LHCN-M2 (cell line): Measurements from ENCODE around the gene ZNF512B. TPM values are rescaled to one million over a fixed set of nuclear protein-coding genes. Genes with fewer than 3 reads are reported as not detected.
"Not testable (repeated sequence)": the region's sequence is repeated elsewhere in the genome, so short reads cannot be mapped to it uniquely, and the experiment has no call there.

Experiments
- DNase-seq: peaks from one replicate; pipeline ENCODE4 v3.0.0-alpha.2; 2012; ENCODE audit warnings: low read depth
- total RNA-seq: library from RNA; depleted of rRNA; stranded (reverse); fragments of >200 nt; gene quantifications from 2 replicates; pipeline ENCODE4 v1.2.3, GENCODE V29; 2014

Gene ZNF512B
- total RNA-seq, 1 experiment from 2014 or later: 13.2 TPM

GRCh38 chr20:63963784-63964301 is 5.9 kb downstream of the ZNF512B start:
- DNase-seq: no peak

- no peak for DNase-seq
Measured at GRCh38 chr20:63963348-63963741, 6.4 kb downstream of the ZNF512B start.

- no peak for DNase-seq
Measured at GRCh38 chr20:63962426-63963347, 7.0 kb downstream of the ZNF512B start.

GRCh38 chr20:63961664-63962425 is 7.9 kb downstream of the ZNF512B start:
- no peak for DNase-seq

GRCh38 chr20:63960654-63961621 is 8.8 kb downstream of the ZNF512B start:
- DNase-seq: not testable (repeated sequence)

GRCh38 chr20:63959699-63960075 is 10.0 kb downstream of the ZNF512B start:
- no peak for DNase-seq

- DNase-seq: no peak
Measured at GRCh38 chr20:63958964-63959698, 10.6 kb downstream of the ZNF512B start.

- DNase-seq: no peak
Measured at GRCh38 chr20:63958471-63958870, 11.3 kb downstream of the ZNF512B start.

- DNase-seq: no peak
Measured at GRCh38 chr20:63957690-63958441, 11.9 kb downstream of the ZNF512B start.

- DNase-seq: peak; percentile 70
Measured at GRCh38 chr20:63957004-63957689, 12.6 kb downstream of the ZNF512B start.

- no peak for DNase-seq
Measured at GRCh38 chr20:63956664-63957003, 13.1 kb downstream of the ZNF512B start.

- peak; percentile 83 for DNase-seq
Measured at GRCh38 chr20:63955827-63956663, 13.7 kb downstream of the ZNF512B start, which contains the start of gene UCKL1. UCKL1 (minus strand) TSS chr20:63956416; CDS start chr20:63956372, 44 bp downstream.

- peak; percentile 39 for DNase-seq
Measured at GRCh38 chr20:63955281-63955826, 14.4 kb downstream of the ZNF512B start.

- no peak for DNase-seq
Measured at GRCh38 chr20:63953764-63954429, 15.8 kb downstream of the ZNF512B start.

- DNase-seq: no peak
Measured at GRCh38 chr20:63952769-63953168, 17.0 kb downstream of the ZNF512B start.

- no peak for DNase-seq
Measured at GRCh38 chr20:63952210-63952535, 17.6 kb downstream of the ZNF512B start.

- DNase-seq: no peak
Measured at GRCh38 chr20:63951398-63952209, 18.1 kb downstream of the ZNF512B start.
